DMS153 treated with DMSO at 0.1 percent for 48 hours (cell line): ENCODE results near the gene PER1.
"Not testable (repeated sequence)": the region's sequence is repeated elsewhere in the genome, so short reads cannot be mapped to it uniquely, and the experiment has no call there.

Source experiments
- DNase-seq: peaks from one replicate; lab custom pipeline; 2025; ENCODE audit not compliant: unreplicated experiment; lab: John Stamatoyannopoulos, UW

The PER1 gene

GRCh38 chr17:8122422-8122923 is 29.7 kb downstream of the PER1 start:
- DNase-seq = no peak

DNA sequence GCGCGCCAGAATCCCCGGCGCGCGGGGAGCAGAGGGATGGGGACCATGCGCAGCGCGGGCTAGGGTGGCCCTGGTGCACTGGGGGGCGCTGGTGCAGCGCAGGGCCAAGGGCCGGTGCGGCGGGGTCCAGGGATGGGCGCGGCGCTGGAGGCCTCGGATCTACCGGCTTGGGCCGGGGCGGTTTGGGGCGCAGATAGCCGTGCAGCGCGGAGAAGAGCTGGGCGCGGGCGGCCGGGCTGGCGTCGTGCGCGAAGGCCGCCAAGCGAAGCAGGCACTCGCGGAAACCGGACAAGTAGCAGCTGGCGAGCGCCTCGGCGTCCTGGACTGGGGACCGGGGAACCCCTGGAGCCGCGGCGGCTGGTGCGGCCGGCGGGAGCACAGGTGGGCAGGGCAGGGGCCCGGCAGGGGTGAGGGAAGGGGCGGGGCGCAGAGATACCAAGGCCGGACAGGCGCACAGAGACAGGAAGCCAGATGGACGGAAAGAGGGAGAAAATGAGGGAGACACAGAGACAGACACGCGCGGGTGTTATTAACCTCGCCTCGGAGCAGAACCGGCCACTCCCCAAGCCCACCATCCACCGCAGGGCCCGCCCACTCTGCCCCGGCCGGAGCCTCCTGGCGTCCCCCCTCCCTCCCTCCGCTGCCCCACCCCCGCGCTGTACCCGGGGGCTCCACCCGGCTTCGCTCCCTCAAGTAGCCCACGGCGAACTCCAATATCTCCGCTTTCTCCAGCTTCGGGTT is 30.4 kb downstream of the PER1 start:
- DNase-seq = no peak

GRCh38 chr17:8121407-8121680 is 30.9 kb downstream of the PER1 start:
- no peak for DNase-seq

DNA sequence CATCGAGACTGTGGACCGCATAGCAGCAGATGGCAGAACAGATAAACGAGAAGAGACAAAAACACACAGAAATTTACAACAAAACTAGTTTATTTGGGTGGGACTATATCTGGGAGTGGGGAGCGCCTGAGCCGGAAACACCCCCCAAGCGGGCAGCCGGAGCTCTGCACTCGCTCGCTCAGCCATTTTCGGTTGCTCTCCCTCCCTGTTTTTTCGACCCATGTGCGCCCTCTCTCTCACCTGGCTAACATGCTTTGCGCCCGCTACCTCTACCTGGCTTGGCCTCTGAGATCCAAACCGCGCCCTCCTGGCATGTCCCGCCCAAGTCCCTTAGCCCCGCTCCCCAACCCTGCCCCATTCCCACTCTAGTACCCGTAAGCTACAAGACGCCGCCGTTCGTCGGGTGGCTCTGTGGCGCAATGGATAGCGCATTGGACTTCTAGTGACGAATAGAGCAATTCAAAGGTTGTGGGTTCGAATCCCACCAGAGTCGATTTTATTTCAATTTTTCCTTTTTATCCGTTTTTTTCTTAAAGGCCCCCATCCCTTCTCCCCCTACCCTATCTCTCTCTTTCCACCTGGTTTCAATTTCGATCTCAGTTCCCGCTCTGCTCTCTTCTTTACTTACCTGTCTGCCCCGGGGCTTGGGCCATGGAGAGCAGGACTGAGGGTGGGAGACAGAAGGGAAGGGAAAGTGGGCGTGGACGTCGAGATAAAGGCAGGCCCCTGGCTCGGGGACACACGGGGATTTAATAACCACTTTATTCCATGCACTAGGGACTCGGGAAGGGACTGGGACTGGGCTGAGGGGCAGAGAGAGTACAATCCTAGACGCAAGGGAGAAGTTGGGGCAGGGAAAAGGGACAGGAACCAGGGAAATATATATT is 31.4 kb downstream of the PER1 start:
- peak; percentile 10 for DNase-seq

GRCh38 chr17:8119581-8120519 is 32.4 kb downstream of the PER1 start:
- DNase-seq = peak; percentile 42

- peak; percentile 29 for DNase-seq
Observed at GRCh38 chr17:8118769-8119580, 33.2 kb downstream of the PER1 start.

DNA sequence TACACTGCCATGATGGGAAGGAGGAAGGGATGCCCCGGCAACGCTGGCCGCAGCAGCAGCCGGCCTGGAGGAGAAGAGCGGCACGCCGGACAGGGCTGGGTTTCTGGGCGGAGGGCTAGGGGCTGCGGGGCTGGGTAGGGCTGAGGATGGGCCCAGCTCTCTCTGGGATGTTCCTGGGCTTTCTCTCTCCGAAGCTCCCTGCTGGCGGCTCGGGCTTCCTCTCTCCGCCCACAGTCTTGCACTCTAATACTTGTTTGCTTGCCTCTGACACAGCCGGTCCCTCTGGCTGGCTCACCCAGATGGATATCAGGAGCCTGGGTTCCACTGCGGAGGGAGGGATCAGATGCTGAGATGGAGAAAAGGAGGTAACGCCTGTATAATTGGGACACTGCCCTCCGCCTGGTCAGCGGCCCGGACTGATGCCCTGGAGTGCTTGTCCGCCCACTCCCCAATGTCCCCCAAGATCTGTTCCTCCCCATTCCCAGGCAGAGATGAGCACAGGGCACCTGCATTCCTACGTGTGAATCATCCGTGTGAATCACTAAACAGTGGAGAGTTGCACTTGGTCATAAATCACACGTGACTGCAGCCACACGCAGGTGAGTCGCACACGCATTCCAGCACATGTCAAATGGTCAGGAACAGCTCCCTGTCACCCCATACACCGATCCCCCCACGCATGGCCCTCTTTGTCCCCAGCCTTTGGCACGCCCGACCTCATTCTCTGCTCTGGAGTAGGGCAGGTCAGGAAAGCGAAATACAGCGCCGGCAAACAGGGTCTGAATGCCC is 34.0 kb downstream of the PER1 start, which contains the start of gene ALOXE3:
Gene ALOXE3 (minus strand): TSS at position 535 of the 789 bp plus-strand sequence. CDS start 524 bp downstream, at position 11.
- DNase-seq = no peak

GRCh38 chr17:8117367-8117979 is 34.7 kb downstream of the PER1 start:
- DNase-seq = no peak

GRCh38 chr17:8116776-8117175 is 35.4 kb downstream of the PER1 start:
- no peak for DNase-seq

- no peak for DNase-seq
Observed at GRCh38 chr17:8110907-8111306, 41.3 kb downstream of the PER1 start.

DNA sequence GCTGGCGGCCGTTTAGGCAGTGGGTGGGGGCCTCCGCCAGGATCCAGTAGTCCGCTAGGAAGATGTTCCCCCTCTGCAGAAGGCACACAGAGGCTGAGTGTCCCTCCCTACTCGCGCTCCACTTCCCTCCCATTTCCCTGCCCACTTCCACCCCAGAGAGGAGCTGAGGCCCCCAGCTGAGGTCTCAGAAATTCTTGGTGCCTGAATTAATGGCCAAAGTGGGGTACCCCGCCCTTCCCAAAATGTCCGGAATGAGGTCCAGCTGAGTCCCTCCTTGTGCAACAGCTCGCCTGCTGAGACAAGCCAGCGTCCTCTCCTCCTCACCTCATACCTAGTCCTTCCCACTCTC is 41.8 kb downstream of the PER1 start:
- DNase-seq = no peak

DNA sequence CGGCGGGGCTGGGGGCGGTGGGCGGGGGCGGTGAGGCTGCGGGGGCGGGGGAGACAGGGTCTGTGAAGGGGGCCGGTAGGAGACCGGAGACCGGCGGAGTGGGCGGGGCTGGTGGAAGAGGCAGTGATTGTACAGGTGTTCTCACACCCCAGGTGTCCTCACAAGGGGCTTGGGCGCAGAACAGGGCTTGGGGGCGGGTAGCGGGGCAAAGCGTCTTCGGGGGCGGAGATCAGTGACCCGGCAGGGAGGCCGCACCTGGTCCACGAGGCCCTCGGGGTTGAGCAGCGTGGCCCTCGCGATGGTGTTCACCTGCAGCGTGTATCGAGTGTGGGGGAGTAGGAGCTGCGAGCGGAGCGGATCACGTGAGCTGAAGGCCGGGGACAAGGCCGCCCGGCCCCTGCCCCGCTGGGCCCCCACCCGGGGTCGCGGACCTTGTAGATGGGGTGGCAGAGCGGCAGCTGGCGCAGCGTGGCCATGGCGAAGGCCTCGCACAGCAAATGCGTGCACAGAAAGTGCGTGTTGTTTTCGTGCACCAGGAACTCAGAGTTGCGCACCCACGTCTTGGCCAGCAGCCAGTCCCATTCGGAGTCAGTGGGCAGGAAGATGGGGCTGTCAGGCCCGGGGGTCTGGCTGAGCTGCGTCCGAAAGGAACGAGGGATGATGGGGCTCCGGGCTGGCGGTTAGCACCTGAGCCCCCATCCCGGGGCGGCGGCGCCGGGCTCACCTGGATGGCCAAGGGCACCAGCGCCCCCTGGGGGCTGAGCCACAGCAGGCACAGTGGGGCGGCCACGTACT is 42.3 kb downstream of the PER1 start:
- no peak for DNase-seq

DNA sequence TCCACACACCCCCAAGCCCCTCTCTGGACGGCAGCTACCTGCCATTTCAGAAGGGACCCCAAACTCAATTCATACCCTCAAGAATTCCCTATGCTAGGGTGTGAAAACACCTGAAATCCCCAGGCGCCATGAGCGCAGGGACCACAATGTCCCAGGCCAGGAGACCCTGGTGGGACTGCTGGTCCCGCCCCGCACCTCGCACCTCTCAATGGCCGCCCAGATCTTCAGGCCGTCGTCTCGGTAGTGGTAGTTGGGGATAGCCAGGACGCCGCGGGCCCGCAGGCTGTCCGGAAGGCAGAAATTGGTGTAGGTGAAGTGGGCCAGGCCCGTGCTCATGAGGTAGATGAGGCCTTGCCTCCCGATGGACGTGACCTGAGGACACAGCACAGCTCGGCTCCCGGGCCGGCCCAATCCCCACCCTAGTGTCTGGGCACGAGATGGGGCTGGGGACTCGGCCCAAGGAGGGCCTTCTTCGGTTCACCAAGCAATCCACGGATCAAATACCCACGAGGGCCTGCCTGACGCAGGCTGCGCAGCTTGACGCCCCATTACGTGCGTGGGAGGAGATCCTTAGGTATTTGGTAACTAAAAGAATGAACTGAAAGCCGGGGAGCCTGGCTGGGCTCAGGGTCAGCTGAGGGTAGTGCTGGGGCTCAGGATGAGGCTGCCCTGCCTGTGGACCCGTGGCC is 43.1 kb downstream of the PER1 start:
- no peak for DNase-seq

GRCh38 chr17:8106980-8107379 is 45.2 kb downstream of the PER1 start:
- not testable (repeated sequence) for DNase-seq

- no peak for DNase-seq
Observed at GRCh38 chr17:8105957-8106398, 46.2 kb downstream of the PER1 start.

- no peak for DNase-seq
Observed at GRCh38 chr17:8104911-8105310, 47.3 kb downstream of the PER1 start.

DNA sequence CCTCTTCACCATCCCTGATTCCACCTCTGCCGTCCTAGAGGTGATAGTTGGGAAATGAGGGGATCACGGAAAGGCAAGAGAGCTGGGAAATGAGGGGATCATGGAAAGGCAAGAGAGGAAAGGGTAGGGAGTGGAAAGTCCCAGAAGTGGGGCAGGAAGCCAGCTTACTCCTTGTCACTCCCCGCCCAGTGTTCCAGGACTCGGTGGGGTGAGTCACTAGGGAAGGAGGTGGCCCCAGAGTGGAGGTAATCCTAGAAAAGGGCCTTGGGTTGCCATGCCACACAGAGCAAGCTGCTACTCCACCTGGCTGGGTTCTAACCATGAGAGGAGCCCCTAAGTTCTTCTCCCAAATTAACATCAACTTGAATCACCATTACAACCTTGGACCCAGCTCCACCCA is 48.7 kb downstream of the PER1 start:
- DNase-seq = no peak

GRCh38 chr17:8101721-8102120 is 50.5 kb downstream of the PER1 start:
- no peak for DNase-seq
